Breast epithelium (tissue), 3 donors: Measurements from ENCODE around the gene DELE1.
A peak's percentile ranks its signal among the peaks of the same experiment; 100 is the strongest.

Source experiments
- CTCF ChIP-seq, 3 donors: fragments of 450-650 bp; IDR thresholded peaks; one replicate each; pipeline ENCODE4 v1.5.1; 2016 to 2017; ENCODE audit warnings: antibody characterized with exemption in 3 of 3, mild to moderate bottlenecking in 3 of 3, moderate library complexity in 3 of 3
- POLR2A ChIP-seq: fragments of 450-650 bp; IDR thresholded peaks from one replicate; pipeline ENCODE4 v1.6.1; 2016; ENCODE audit warnings: antibody characterized with exemption, mild to moderate bottlenecking, moderate library complexity

DNA sequence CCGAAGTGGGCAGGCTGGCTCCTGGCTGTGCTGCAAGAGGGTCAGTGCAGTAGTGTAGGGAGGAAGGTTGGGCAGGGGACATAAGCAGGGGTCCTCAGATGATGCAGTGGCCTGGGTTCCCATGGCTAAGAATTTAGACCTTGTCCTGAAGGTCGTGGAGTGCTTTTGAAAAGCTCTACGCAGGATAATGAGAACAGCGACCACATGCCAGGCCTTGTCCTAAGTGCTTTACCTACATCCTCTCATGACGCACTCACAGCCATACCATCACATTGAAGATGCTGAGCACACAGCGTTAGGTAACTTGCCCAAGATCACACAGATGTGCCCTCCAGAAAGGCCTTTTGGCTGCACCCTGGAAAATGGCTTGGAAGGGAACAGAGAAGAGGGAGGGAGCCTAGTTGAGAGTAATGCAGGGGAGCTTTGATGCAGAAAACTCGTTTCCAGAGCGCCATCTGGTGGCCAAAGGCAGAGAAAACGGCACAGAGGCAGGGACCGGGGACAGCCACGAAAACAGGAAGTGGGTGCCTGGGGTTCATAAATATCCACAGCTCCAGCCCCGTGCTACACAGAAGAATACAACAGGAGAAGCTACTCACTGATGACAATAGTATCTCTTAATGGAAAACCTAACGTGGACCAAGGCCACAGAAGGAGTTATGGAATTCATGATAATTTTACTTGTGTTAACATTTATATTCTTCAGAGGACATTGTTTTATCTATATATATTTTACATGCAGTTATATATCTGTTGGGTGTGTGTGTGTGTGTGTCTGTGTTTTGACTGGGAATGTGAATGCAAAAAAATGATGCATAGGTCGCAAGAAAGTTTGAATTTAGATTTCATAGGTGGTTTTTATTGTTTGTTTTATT is 37.0 kb downstream of the DELE1 start:
- TF ChIP-seq POLR2A (no peak), CTCF (IDR thresholded peaks at IDR 0.05) (peak; percentile 74 to 93 (median 91))
